Ramos (cell line): ENCODE measurements around the gene UST.
"Not testable (repeated sequence)": the region's sequence is repeated elsewhere in the genome, so short reads cannot be mapped to it uniquely, and the experiment has no call there.

Experiments
- in situ Hi-C: fragments of 300-500 bp; cut with MboI; formaldehyde crosslinking; loops from one replicate; pipeline ENCODE4 v1.14.3; 2022; ENCODE audit warnings: low sequenced_read_pairs; ENCODE audit not compliant: unreplicated experiment

UST gene

DNA sequence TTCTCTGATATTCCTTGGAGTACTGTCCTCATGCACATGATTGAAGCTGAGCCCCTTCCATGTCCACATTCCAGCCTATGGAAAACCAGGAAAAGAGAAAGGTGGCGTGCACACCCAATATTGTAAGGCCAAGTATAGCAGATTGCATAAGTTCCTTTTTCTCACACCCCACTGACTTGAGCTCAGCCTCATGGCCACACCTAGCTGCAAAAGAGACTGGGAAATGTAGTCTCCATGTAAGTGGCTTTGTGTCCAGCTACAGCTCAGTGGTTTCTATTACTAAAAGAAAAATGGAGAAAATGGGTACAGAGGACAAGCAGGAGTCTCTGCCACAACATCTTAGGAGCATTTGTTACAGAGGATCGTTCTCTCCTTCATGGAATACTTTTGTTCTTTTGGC, 10.8 kb upstream of the UST start:
- in situ Hi-C loops, result no loop called here

DNA sequence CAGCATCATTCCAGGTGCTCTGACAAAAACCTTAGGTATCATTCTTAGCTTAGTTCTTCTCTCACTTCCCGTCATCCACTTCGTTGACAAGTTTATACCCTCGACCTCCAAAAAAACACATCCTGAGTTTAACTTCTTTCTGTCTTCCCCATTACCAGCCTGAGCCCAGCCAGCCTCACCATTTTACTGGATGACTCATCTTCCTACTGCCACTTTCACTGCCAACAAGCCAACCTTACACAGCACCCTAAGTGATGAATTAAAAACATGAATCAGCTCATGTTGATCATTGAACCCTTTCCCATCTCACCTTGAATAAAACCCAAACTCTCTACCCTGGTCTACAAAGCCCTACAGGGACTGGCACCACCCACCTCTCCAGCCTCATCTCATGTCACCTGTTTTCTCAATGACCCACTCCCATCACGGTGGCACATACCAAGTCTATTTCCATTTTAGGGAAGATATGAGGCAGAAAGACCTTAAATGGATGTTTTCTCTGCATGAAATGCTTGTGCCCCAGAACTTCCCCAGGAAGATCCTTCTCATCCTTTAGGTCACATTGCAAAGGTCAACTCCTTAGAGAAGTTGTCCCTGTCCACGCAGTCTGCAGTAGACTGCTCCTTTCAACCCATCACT, 9.9 kb upstream of the UST start:
- in situ Hi-C loops, result no loop called here

DNA sequence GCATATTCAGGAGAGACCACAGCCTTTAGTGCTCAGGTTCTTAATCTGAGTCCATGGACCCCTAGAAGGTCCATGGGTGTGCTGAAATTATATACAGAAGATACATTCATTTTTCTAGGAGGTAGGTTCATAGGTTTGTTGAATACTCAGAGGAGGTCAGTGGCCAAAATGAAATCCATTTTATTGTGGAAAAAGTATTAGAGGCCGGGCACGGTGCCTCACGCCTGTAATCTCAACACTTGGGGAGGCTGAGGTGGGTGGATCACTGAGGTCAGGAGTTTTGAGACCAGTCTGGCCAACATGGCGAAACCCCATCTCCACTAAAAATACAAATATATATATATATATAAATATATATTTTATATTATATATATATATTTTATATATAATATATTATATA, 9.0 kb upstream of the UST start:
- in situ Hi-C loops, result no loop called here

DNA sequence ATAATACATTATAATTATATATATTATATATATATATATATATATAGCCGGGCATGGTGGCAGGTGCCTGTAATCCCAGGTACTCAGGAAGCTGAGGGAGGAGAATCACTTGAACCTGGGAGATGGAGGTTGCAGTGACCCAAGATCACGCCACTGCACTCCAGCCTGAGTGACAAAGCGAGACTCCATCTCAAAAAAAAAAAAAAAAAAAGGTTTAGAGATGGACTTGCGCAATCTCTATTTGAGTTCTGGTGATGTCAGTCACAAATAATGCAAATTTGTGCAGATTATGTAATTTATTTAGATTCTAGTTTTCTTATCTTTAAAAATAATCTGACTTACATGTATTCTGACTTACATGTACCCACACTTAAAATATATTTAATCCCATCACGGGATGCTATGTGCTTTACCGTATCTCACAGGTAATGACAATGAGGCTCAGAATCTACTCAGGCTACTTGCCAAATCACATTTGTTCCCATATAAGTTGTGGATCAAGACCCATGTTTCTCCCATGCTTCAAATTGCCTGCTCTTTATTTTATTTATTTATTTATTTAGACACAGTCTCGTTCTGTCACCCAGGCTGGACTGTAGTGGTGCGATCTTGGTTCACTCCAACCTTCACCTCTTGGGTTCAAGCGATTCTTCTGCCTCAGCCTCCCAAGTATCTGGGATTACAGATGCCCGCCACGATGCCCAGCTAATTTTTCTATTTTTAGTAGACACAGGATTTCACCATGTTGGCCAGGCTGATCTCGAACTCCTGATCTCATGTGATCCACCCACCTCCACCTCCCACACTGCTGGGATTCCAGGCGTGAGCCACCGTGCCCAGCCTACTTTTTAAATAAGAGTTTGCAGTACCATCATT, 7.6 kb upstream of the UST start:
- in situ Hi-C loops, result no loop called here

DNA sequence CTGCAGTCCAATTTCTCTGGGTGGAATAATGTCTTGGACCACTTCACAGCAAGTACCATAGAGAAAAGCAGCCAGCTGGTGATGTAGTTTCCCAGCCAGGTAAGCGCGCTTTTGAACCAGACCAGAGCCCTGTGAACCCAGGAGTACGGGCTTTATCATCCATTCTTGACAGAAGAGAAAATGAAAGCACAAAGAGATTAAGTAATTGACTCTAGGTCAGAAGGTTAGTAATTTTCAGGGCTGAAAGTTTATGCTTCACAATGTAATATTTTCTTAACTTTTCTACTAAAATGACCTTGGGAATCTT, 7.1 kb upstream of the UST start:
- in situ Hi-C loops, result no loop called here

DNA sequence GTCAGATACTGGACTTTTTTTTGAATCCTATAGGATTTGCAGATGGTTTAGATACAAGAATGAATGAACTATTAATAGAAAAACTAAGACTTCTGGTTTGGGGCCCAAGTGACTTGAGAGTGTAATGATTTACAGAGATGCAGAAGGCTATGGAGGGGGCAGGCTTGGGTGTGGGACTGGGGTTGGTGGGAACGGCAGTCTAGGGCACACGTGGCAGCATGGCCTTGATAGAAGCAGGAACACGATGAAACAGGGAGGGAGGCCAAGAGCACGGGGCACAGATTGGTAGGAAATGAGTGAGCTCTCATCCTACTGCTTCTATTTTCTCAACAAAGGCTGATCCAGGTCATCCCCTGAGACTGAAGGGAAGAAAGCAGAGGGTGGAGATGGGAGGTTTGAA, 3.4 kb upstream of the UST start:
- in situ Hi-C loops, result no loop called here

DNA sequence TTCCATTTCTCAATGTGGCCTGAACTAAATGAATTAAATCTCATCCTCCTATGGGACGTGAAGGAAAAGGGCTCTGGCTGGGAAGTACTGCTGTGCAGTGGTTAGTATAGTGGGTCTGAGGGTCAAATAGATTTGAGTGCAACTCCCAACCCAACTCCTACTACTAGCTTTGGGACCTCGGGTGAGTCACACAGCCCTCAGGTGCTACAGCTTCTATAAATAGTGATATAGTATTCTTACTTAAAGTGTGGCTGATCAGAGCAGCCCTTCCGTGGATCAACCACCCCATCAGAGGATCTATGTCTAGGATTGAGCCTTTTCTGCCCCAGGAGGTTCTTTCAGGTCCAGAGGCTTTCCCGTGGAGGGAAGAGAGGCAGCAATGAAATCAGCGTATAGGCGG, 904 bp upstream of the UST start:
- in situ Hi-C loops, result no loop called here

DNA sequence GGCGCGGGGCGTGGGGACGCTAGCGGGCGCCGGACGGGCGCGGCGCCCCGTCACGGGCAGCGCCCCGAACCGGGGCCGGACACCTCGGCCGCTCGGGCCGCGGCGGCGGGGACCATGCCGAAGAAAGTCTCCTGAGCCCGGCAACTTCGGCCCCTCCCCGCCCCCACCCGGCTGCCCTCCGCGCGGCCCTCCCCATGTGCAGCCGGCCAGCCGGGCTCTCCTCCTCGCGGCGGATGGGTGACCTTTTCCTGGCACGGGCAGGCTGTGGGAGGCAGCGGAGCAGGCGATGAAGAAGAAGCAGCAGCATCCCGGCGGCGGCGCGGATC, 278 bp downstream of the UST start:
- in situ Hi-C loops, result no loop called here

DNA sequence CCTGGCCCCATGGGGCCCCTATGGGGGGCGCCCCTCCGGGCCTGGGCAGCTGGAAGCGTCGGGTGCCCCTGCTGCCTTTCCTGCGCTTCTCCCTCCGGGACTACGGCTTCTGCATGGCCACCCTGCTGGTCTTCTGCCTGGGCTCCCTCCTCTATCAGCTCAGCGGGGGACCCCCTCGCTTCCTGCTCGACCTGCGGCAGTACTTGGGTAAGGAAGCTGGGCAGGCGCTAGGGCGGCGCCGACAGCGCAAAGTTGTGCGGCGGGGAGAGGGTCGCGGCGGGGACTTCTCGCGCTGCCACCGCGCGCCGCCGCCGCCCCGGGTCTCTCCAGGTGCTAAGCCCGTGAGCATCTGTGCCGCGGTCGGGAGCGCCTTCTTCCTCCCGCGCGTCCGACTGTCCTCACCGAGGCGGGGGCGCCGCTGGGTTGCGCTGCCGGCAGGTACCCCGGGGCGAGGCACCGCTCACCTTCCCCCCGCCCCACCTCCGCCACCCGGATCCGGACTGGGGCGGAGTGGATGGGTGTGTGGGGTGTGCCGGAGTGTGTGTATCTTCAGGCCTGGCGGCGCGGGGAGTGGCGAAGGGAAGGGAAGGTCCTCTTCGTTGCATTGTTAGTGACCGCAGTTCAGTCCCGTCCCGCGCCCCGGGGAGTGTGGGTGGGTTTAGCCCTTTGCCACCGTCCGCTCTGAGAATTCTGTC, 788 bp downstream of the UST start:
- in situ Hi-C loops, result no loop called here

DNA sequence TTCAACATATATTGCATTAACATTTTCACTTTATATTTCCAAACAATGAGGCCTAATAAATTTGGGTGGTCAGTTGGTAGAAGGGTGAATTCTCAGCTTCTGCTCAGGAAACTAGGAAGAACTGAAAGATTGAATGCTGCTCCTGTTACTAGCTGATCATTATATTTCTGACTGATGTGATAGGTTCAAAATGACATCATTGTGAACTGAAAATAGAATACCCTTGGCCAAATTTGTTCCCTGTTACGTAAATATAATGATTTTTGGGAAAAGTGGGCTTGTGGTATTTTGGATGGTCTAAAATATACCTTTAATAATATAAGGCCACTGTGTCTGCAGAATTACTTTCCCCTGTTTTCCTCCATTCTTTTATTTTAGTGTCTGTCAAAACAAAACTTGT, 2.8 kb downstream of the UST start:
- in situ Hi-C loops, result no loop called here

DNA sequence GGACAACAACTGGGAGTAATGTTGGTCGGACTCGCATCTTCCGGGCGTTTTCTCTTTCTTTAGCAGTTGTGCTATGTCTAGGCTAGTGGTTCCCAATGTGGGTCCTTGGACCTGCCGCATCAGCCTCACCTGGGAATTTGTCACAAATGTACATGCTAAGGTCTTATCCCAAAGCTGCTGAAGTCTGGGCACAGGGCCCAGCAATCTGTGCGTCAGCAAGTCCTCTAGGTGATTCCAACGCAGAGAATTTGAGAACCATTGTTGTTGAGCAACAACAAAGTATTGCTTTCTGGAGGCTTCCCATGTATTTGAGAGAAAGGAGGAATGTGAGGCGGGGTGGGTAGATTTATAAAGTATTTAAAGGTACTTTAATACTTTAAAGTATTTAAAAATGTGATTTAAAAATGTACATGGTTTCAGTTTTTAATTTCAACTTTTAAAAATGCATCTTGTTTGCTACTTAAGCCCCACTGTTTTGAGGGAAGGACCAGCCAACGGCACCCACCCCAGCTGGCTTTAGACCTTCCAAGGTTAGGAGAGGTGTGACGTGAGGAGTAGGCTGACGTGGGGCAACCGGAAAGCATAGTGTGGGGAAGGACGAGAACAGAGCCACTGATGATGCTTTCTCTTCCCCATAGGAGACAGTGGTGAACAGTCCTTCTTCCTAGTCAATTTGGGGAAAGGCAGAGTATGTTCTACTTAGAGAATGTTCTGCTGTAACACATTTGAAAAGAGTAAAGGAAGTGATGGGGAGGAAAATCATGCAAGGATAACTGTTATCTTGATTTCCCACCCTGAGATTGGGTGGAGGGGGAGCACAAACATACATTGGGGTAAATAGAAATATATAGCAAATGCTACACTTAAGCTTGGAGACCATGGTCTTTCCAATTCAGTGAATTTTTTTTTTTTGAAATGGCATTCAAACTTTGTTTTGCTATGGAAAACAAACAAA, 4.3 kb downstream of the UST start:
- in situ Hi-C loops, result no loop called here

DNA sequence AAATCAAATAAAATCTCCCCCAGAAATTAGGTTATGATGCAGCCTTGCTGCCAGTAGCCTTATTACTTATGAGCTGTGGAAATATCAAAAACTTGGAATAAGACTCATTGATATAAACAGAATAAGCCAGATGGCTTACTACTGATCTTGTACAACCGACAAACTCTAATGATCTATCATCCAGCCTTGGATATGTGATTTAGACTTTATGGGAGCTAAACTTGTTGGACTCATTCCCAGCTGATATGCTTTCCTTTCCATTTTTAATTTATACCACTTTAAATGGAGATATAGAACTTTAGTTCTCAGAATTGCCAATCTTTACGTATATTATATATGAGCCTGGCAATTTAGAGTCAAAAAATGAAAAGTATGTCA, 5.0 kb downstream of the UST start:
- in situ Hi-C loops, result no loop called here

DNA sequence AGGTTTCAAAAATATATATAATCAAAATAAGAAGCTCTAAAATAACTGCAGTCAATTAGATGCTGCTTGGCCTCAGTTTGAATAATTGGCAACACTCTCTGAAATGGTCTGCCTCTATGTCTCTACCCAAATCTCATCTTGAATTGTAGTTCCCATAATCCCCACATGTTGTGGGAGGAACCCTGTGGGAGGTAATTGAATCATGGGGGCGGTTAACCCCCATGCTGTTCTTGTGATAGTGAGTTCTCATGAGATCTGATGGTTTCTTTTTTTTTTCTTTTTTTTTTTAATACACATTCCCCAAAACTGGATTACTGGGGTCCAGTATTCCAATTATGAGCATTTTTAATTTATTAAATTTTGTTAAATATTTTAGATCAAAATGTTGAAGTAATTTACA, 8.5 kb downstream of the UST start:
- in situ Hi-C loops, result not testable (repeated sequence)

DNA sequence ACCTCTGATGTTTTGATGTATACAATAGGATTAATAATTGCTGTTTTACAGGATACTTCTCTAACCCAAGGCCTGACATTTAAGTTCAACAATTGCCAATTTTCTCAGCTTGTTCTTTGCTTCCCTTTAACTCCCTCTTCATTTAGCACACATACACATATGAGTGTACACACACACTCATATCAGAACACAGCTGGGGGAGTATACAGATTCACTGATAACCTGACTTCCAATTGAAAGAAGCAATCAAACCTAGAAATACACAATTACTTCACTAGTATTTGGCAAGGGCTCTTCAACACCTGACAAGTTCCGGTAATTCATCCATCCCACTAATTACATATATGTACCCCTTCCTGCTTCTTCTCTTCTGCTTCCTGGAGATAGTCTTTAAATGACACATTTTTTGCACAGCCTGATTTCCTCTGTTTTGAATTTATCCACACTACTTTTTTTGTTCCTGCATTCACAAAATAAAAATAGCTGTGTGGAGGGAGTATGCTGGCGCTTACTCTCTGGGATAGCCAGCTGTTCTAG, 11.2 kb downstream of the UST start:
- in situ Hi-C loops, result no loop called here

DNA sequence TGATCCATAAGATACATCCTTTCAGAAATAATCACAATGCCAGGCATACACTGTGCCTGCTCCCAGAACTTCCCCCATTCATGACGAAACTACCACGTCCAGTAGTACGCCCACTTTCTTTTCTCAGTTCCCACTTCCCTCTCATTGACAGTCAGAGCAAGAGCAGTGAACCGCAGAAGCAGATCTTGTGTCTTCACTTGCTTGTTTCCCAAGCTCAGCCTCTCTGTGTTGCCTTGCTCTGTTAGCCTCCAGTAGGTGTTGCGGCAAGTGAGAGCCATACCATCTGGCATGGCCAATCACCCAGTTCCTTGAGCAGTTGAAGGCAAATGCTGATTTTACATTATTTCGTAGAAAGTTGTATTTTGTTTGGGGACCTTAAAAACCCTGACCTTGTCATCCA, 11.7 kb downstream of the UST start:
- in situ Hi-C loops, result no loop called here

DNA sequence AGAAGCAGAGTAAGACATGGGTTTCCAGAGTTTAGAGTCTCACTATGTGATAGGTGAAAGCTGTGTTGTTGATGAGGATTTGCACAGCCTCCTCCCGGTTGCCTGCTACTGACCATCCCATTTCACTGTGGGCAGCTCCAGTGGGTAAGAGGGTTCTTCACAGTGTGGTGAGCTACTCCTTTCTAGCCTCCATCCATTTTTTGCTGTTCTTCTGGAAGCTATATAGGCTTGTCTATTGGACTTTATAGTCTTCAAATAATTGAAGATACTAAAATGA, 13.4 kb downstream of the UST start:
- in situ Hi-C loops, result no loop called here

DNA sequence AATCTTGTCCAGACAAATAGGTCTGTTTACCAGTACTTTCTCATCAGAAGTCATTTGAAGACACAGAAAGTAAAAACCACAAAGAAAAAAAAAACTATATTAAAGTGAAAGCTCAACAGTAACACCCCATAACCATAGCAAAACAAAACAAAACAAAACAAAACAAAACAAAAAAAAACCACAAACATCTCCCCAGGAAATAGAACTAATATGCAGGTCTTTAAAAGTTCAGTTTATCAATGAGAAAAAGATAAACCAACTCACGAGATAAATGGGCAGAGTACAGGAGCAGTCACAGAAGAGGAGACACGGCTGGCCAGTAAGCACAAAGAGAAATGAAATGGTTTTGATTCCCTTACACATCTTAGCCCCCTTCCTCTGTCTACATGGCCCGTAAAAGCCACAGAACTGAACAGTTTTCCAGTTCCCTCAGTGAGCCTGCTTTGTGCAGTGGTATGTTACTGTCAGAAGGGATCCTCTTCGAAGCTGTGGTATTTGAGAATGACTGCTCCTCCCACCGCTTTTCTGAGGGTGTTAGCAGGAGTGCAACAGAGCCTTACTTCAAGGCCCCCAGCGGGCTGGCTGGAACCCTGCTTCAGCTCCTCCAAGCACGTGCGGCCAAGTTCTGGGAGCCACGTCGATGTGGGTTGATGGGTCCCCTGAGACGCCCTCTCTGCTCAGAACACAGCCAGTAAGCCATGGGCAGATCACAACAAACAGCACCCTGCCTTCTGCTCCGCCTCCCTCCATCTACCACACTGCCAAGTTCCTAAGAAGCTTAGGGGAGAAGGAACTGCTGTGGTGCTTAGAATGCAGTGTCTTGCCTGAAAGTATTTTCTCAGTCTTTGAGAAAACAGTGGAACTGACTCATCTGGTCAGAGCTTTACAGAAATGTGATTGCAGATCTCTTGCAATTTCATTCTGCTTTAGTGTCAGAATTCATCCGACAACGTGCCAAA, 14.0 kb downstream of the UST start:
- in situ Hi-C loops, result no loop called here

DNA sequence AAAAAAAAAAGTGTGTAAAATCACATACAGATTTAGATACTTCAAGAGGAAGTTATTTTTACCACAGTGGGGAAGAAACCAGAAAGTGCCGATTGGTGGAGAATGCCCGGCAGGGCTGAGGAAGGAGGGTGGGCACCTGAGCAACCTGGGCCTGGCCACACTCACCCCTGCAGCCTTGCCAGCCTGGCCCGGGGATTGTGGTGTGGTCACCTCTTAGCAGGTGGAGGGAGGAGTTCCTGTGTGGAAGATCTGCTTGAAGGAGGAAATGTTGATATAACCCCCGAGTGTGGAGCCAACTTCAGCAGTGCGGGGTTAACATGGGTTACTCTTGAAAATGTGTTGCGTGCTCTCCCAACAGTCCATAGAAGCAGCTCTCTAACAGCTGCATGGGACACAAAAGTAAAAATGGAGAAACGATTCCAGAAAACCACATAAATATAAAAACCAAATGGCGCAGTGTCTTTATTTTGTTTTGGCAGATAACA, 14.7 kb downstream of the UST start:
- in situ Hi-C loops, result no loop called here

DNA sequence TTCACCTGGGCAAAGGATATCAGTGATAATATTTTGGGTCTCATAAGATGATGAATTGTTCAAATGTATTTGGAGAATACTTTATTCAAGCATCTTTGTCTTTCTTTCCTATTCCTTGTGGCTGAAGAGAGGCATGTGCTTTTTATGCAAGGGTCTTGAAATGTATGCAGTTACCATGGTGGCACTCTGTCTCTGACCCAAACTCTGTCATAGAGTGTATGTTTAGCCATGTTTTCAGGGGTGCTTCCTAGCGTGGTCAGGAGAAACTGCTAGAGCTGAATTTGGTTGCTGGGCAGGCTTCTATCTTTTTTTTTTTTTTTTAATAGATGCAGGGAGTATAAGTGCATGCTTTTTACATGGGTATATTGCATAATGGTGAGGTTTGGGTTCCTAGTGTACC, 15.4 kb downstream of the UST start:
- in situ Hi-C loops, result no loop called here
